Right cardiac atrium (tissue), 5 donors: ENCODE measurements around the gene ARHGAP11A. TPM values are rescaled to one million over a fixed set of nuclear protein-coding genes. Genes with fewer than 3 reads are reported as not detected.

Source experiments
- ATAC-seq, 2 donors: fragments of 200-7000 bp; cut with Tn5 transposase; one replicate each; pipeline versions ENCODE4 v1.8.0 to v1.9.1; 2020; ENCODE audit warnings: moderate library complexity in 2 of 2, mild to moderate bottlenecking in 1 of 2
- DNase-seq, 3 donors: peaks; one replicate each; pipeline ENCODE4 v3.0.0-alpha.2; 2020
- H3K27ac ChIP-seq: one replicate; pipeline ENCODE4 v1.5.1; 2013; ENCODE audit warnings: mild to moderate bottlenecking, low read length, control low read depth, moderate library complexity
- H3K27me3 ChIP-seq: one replicate; pipeline ENCODE4 v1.6.1; 2013; ENCODE audit not compliant: control insufficient read depth, insufficient read depth
- H3K4me1 ChIP-seq: one replicate; pipeline ENCODE4 v1.6.1; 2013; ENCODE audit warnings: low read length; ENCODE audit not compliant: control insufficient read depth, insufficient read depth
- H3K4me3 ChIP-seq: one replicate; pipeline ENCODE4 v1.5.1; 2013; ENCODE audit warnings: low read length, control low read depth
- H3K9me3 ChIP-seq: one replicate; pipeline ENCODE4 v1.6.1; 2013; ENCODE audit warnings: low read length; ENCODE audit not compliant: control insufficient read depth
- WGBS: extraction: QIAGEN DNeasy Blood & Tissue Kit; methylation state at CpG from one replicate; pipeline ENCODE4 v1.1.7; 2013; 5-methylcytosine and 5-hydroxymethylcytosine counted together
- intact Hi-C, 4 donors: fragments of 100-400 bp; cut with DNase I; formaldehyde crosslinking; loops; one replicate each; pipeline versions ENCODE4 v1.11.0 to v1.14.0; 2022 to 2023
- polyA plus RNA-seq: library from polyadenylated mRNA; stranded (reverse); fragments of 200-250 nt; gene quantifications from one replicate; pipeline ENCODE4 v1.2.3, GENCODE V29; 2013
- total RNA-seq, 4 donors: library from RNA; stranded (reverse); fragmentation: NEBNext Ultra II Directional; extraction: Animal tissue kit (Norgen Biotek cat#: 25700); gene quantifications; one replicate each; pipeline ENCODE4 v1.2.1, GENCODE V29; 2021
- donor health status: healthy with polysubstance abuse.
- donor health status: DM: no; HTN: yes; CAD: no.
- donor health status: DM: no; HTN: no; CAD: no.
- donor health status: DM: no; HTN: yes; CAD: no; lungs with severe emphysema.
- donor health status: DM: yes; HTN: yes; CAD: no.

ARHGAP11A gene
- total and polyA plus RNA-seq, 5 donors: 0.54 to 3.3 (median 2.0) TPM

- intact Hi-C loops: loop anchor here in 1 of 4 donors (10.0 kb wide), 1 partner anchor 63 kb away; no protein-coding TSS in a partner anchor
- Histone ChIP-seq H3K4me1 (no peaks in the 10 kb centered on the region), H3K27ac (no peak overlapping the region), H3K27me3 (no peaks in the 10 kb centered on the region), H3K4me3 (no peak overlapping the region), H3K9me3 (no peaks in the 10 kb centered on the region)
- ATAC-seq (no peak), DNase-seq (no peak)
- WGBS: 89% methylated on average over 29 of the region's 29 CpGs
Measured at GRCh38 chr15:32671339-32672325, 56.3 kb downstream of the ARHGAP11A start.

GRCh38 chr15:32674681-32675080 lies 59.4 kb downstream of the ARHGAP11A start:
- H3K4me1 ChIP-seq: no peaks in the 10 kb centered on the region
- ATAC-seq: no peak
- intact Hi-C loops: loop anchor here in 1 of 4 donors (10.0 kb wide), 1 partner anchor 60 kb away; no protein-coding TSS in a partner anchor
- WGBS: 92% methylated on average over 2 of the region's 2 CpGs
- no peaks in the 10 kb centered on the region for H3K27me3 ChIP-seq
- DNase-seq: no peak
- H3K4me3 ChIP-seq: no peak overlapping the region
- no peak overlapping the region for H3K27ac ChIP-seq
- H3K9me3 ChIP-seq: no peaks in the 10 kb centered on the region

GRCh38 chr15:32675466-32675865 lies 60.2 kb downstream of the ARHGAP11A start:
- Histone ChIP-seq H3K9me3 (no peaks in the 10 kb centered on the region), H3K4me3 (no peak overlapping the region), H3K27ac (no peak overlapping the region), H3K4me1 (no peaks in the 10 kb centered on the region), H3K27me3 (no peaks in the 10 kb centered on the region)
- ATAC-seq (no peak), DNase-seq (no peak)
- WGBS: 70% methylated on average over 6 of the region's 6 CpGs
- intact Hi-C loops: loop anchor here in 1 of 4 donors (10.0 kb wide), 1 partner anchor 59 kb away; no protein-coding TSS in a partner anchor

- H3K27ac ChIP-seq: no peak overlapping the region
- 69% methylated on average over 2 of the region's 2 CpGs for WGBS
- H3K4me1 ChIP-seq: no peaks in the 10 kb centered on the region
- H3K4me3 ChIP-seq: no peak overlapping the region
- no peaks in the 10 kb centered on the region for H3K9me3 ChIP-seq
- DNase-seq: no peak
- no peak for ATAC-seq
- H3K27me3 ChIP-seq: no peaks in the 10 kb centered on the region
- intact Hi-C loops: loop anchor here in 1 of 4 donors (10.0 kb wide), 1 partner anchor 59 kb away; no protein-coding TSS in a partner anchor
Measured at GRCh38 chr15:32676169-32676568, 60.9 kb downstream of the ARHGAP11A start.

- Histone ChIP-seq H3K9me3 (no peaks in the 10 kb centered on the region), H3K4me3 (no peak overlapping the region), H3K4me1 (no peaks in the 10 kb centered on the region), H3K27ac (no peak overlapping the region), H3K27me3 (no peaks in the 10 kb centered on the region)
- WGBS: 80% methylated on average over 5 of the region's 5 CpGs
- no peak for ATAC-seq
- DNase-seq: no peak
- intact Hi-C loops: loop anchor here in 1 of 4 donors (10.0 kb wide), 1 partner anchor 58 kb away; no protein-coding TSS in a partner anchor
Measured at GRCh38 chr15:32677238-32677750, 62.0 kb downstream of the ARHGAP11A start.

- Histone ChIP-seq H3K9me3 (no peaks in the 10 kb centered on the region), H3K4me3 (no peak overlapping the region), H3K27ac (no peak overlapping the region), H3K27me3 (no peaks in the 10 kb centered on the region), H3K4me1 (no peaks in the 10 kb centered on the region)
- intact Hi-C loops: loop anchor here in 1 of 4 donors (10.0 kb wide), 1 partner anchor 56 kb away; no protein-coding TSS in a partner anchor
- DNase-seq (no peak), ATAC-seq (no peak)
- 98% methylated on average over 4 of the region's 4 CpGs for WGBS
Measured at GRCh38 chr15:32679298-32679690, 64.0 kb downstream of the ARHGAP11A start.

GRCh38 chr15:32682569-32682968 lies 67.3 kb downstream of the ARHGAP11A start:
- no peak for DNase-seq
- no peak overlapping the region for H3K27ac ChIP-seq
- H3K4me1 ChIP-seq: no peaks in the 10 kb centered on the region
- no peak for ATAC-seq
- H3K4me3 ChIP-seq: no peak overlapping the region
- intact Hi-C loops: no loop called here
- WGBS: 84% methylated on average over 3 of the region's 3 CpGs
- no peaks in the 10 kb centered on the region for H3K9me3 ChIP-seq
- H3K27me3 ChIP-seq: no peaks in the 10 kb centered on the region

GRCh38 chr15:32682977-32683630 lies 67.8 kb downstream of the ARHGAP11A start:
- H3K27me3 ChIP-seq: no peaks in the 10 kb centered on the region
- H3K4me1 ChIP-seq: no peaks in the 10 kb centered on the region
- H3K27ac ChIP-seq: no peak overlapping the region
- H3K4me3 ChIP-seq: no peak overlapping the region
- WGBS: 95% methylated on average over 2 of the region's 2 CpGs
- intact Hi-C loops: no loop called here
- no peaks in the 10 kb centered on the region for H3K9me3 ChIP-seq
- DNase-seq: no peak
- no peak for ATAC-seq

- H3K27ac ChIP-seq: no peak overlapping the region
- H3K9me3 ChIP-seq: no peaks in the 10 kb centered on the region
- no peak overlapping the region for H3K4me3 ChIP-seq
- no peak for DNase-seq
- intact Hi-C loops: no loop called here
- 81% methylated on average over 8 of the region's 8 CpGs for WGBS
- ATAC-seq: no peak
- H3K4me1 ChIP-seq: no peaks in the 10 kb centered on the region
- no peaks in the 10 kb centered on the region for H3K27me3 ChIP-seq
Measured at GRCh38 chr15:32683906-32684584, 68.7 kb downstream of the ARHGAP11A start.

- intact Hi-C loops: no loop called here
- no peak for ATAC-seq
- WGBS: 65% methylated on average over 1 of the region's 1 CpG
Measured at GRCh38 chr15:32685576-32685975, 70.3 kb downstream of the ARHGAP11A start.

More at GRCh38 chr15:32685576-32685975, 70.3 kb downstream of the ARHGAP11A start:
- DNase-seq: no peak
- Histone ChIP-seq H3K4me1 (no peaks in the 10 kb centered on the region), H3K27me3 (no peaks in the 10 kb centered on the region), H3K27ac (no peak overlapping the region), H3K9me3 (no peaks in the 10 kb centered on the region), H3K4me3 (no peak overlapping the region)
